Spinal cord (tissue), 10 donors: ENCODE data around the gene CCDC59. TPM values are rescaled to one million over a fixed set of nuclear protein-coding genes. Genes with fewer than 3 reads are reported as not detected.
A peak's percentile ranks its signal among the peaks of the same experiment; 100 is the strongest.
"Not testable (repeated sequence)": the region's sequence is repeated elsewhere in the genome, so short reads cannot be mapped to it uniquely, and the experiment has no call there.

ENCODE experiments used
- DNase-seq, 6 donors: peaks; one replicate each; pipeline versions ENCODE4 v3.0.0 to v3.0.0-alpha.2; 2013 to 2015; ENCODE audit warnings: low spot score in 6 of 6, low read depth in 4 of 6
- H3K27ac ChIP-seq: one replicate; pipeline ENCODE4 v1.5.1; 2013; ENCODE audit warnings: low read depth, low read length, control low read depth
- H3K27me3 ChIP-seq: one replicate; pipeline ENCODE4 v1.6.1; 2013; ENCODE audit warnings: low read length; ENCODE audit not compliant: control insufficient read depth, insufficient read depth
- H3K36me3 ChIP-seq: one replicate; pipeline ENCODE4 v1.6.1; 2013; ENCODE audit warnings: low read length; ENCODE audit not compliant: control insufficient read depth, insufficient read depth
- H3K4me1 ChIP-seq: one replicate; pipeline ENCODE4 v1.6.1; 2013; ENCODE audit warnings: low read length; ENCODE audit not compliant: control insufficient read depth, insufficient read depth
- H3K4me3 ChIP-seq: one replicate; pipeline ENCODE4 v1.5.1; 2013; ENCODE audit warnings: low read depth, low read length, control low read depth
- H3K9me3 ChIP-seq: one replicate; pipeline ENCODE4 v1.6.1; 2013; ENCODE audit warnings: low read length; ENCODE audit not compliant: control insufficient read depth, insufficient read depth
- WGBS: methylation state at CpG from one replicate; pipeline ENCODE4 v1.1.5; 2013; ENCODE audit warnings: missing lambda C conversion rate; ENCODE audit not compliant: insufficient coverage; 5-methylcytosine and 5-hydroxymethylcytosine counted together
- polyA plus RNA-seq, 2 donors: library from polyadenylated mRNA; unstranded; fragments of 120-200 nt; gene quantifications; one replicate each; pipeline ENCODE4 v1.2.1, GENCODE V29; 2013; ENCODE audit not compliant: insufficient read length in 2 of 2
- total RNA-seq, 2 donors: library from RNA; depleted of rRNA in 1 of 2; stranded (reverse); fragments of 120-200 nt in 1 of 2; fragments of >200 nt in 1 of 2; gene quantifications; one replicate each; pipeline versions ENCODE4 v1.2.3 to v1.2.4, GENCODE V29; 2013 to 2014
- donor health status: healthy.

The CCDC59 gene
- total and polyA plus RNA-seq, 4 donors, result 27.3 to 43.7 (median 32.1) TPM

- WGBS, result 100% methylated on average over 3 of the region's 4 CpGs
- peaks cover 4% of the 10 kb centered on the region for H3K4me1 ChIP-seq
Observed at GRCh38 chr12:82363990-82364389, 5.8 kb upstream of the CCDC59 start.

GRCh38 chr12:82361461-82361915 lies 3.3 kb upstream of the CCDC59 start:
- H3K4me3 ChIP-seq, result no peak overlapping the region
- H3K4me1 ChIP-seq, result peaks cover 4% of the 10 kb centered on the region
- H3K27ac ChIP-seq, result no peak overlapping the region
- H3K36me3 ChIP-seq, result peaks cover 6% of the 10 kb centered on the region
- WGBS, result 90% methylated on average over 22 of the region's 22 CpGs
- H3K9me3 ChIP-seq, result no peaks in the 10 kb centered on the region
- no peaks in the 10 kb centered on the region for H3K27me3 ChIP-seq
- DNase-seq, result no peak

More at GRCh38 chr12:82363990-82364389, 5.8 kb upstream of the CCDC59 start:
- no peaks in the 10 kb centered on the region for H3K9me3 ChIP-seq
- peaks cover 6% of the 10 kb centered on the region for H3K36me3 ChIP-seq
- H3K27me3 ChIP-seq, result no peaks in the 10 kb centered on the region
- no peak for DNase-seq
- no peak overlapping the region for H3K27ac ChIP-seq
- H3K4me3 ChIP-seq, result no peak overlapping the region

DNA sequence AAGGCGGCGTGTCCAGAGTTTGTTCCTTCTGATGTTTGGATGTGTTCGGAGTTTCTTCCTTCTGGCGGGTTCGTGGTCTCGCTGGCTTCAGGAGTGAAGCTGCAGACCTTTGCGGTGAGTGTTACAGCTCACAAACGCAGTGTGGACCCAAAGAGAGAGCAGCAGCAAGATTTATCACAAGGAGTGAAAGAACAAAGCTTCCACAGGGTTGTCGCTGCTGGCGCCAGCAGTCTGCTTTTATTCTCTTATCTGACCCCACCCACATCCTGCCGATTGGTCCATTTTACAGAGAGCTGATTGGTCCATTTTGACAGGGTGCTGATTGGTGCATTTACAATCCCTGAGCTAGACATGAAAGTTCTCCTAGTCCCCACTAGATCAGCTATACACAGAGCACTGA lies 2.6 kb upstream of the CCDC59 start:
- H3K4me3 ChIP-seq, H3K36me3 ChIP-seq, H3K27me3 ChIP-seq, DNase-seq, H3K4me1 ChIP-seq, H3K9me3 ChIP-seq, H3K27ac ChIP-seq: not testable (repeated sequence)
- WGBS, result 100% methylated on average over 11 of the region's 11 CpGs

DNA sequence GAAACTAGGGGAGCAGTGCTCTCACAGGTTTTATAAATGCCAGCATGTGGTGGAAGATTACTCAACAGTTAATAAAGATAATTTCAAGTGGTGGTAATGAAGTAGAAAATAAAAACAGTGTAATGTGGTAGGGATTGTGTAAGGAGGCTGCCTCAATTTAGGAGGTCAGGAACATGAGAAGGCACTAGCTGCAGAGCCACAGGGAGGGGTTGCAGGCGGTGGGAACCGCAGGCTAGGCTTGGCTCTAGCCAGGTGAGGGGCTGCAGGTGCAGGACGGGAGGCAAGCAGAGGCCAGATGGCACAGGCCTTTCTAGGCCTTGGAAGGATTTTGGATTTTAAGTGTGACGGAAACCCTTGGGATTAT lies 910 bp upstream of the CCDC59 start:
- 27% methylated on average over 3 of the region's 4 CpGs for WGBS
- Histone ChIP-seq H3K4me1 (peaks cover 4% of the 10 kb centered on the region), H3K4me3 (peak overlapping the region; percentile 100), H3K27ac (peak overlapping the region; percentile 100), H3K36me3 (peaks cover 6% of the 10 kb centered on the region), H3K9me3 (no peaks in the 10 kb centered on the region), H3K27me3 (no peaks in the 10 kb centered on the region)
- DNase-seq, result no peak

- WGBS, result 1% methylated on average over 7 of the region's 10 CpGs
- Histone ChIP-seq H3K27ac (peak overlapping the region; percentile 100), H3K27me3 (no peaks in the 10 kb centered on the region), H3K4me1 (peaks cover 4% of the 10 kb centered on the region), H3K36me3 (peaks cover 6% of the 10 kb centered on the region), H3K4me3 (peak overlapping the region; percentile 100), H3K9me3 (no peaks in the 10 kb centered on the region)
- DNase-seq, result no peak
Observed at GRCh38 chr12:82357845-82358199, 365 bp downstream of the CCDC59 start.

GRCh38 chr12:82357340-82357739 lies 847 bp downstream of the CCDC59 start:
- no peaks in the 10 kb centered on the region for H3K27me3 ChIP-seq
- no peak overlapping the region for H3K27ac ChIP-seq
- H3K4me3 ChIP-seq, result peak overlapping the region; percentile 100
- H3K9me3 ChIP-seq, result no peaks in the 10 kb centered on the region
- peaks cover 4% of the 10 kb centered on the region for H3K4me1 ChIP-seq
- no CpG with 5 or more reads among the region's 4 CpGs for WGBS
- no peak for DNase-seq
- peaks cover 6% of the 10 kb centered on the region for H3K36me3 ChIP-seq

DNA sequence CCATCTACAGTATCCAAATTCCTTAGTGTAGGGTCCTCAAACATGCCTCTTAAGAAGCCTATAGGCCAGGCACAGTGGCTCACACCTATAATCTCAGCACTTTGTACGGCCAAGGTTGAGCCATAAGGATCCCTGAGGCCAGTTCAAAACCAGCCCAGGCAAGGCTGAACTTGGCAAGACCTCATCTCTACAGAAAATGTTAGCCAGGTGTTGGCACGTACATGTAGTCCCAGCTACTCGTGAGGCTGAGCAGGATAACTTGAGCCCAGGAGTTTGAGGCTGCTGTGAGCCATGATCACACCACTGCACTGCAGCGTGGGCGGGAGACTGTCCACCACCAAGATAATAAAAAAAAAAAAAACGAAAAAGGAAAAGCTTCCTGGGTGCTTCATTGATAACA lies 6.8 kb downstream of the CCDC59 start:
- Histone ChIP-seq H3K4me3 (no peak overlapping the region), H3K36me3 (peaks cover 5% of the 10 kb centered on the region)
- 93% methylated on average over 6 of the region's 6 CpGs for WGBS

DNA sequence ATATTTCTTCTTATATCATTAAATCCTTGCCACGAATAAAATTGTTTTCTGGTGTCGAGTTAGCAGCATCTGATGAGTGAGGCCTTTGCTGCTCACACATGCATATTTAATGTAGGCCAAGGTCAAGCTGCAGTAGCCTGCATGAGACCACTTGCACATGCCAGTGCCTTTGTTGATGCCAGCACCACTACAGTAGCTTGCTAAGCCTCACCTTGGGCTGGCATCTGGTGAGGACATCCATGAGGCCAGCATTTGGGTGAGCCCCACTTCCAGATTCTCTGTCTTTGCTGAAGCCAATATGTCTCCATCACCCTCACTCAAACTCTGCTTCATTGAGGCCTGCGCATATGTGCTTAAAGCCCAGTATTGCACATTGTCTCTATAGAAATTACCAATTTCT lies 8.0 kb downstream of the CCDC59 start:
- H3K27me3 ChIP-seq, result no peaks in the 10 kb centered on the region
- H3K9me3 ChIP-seq, result no peaks in the 10 kb centered on the region
- peaks cover 5% of the 10 kb centered on the region for H3K36me3 ChIP-seq
- WGBS, result 98% methylated on average over 3 of the region's 3 CpGs
- DNase-seq, result no peak
- H3K4me1 ChIP-seq, result no peaks in the 10 kb centered on the region
- H3K27ac ChIP-seq, result no peak overlapping the region
- no peak overlapping the region for H3K4me3 ChIP-seq

More for the DNA sequence above, 6.8 kb downstream of the CCDC59 start:
- H3K27me3 ChIP-seq, result no peaks in the 10 kb centered on the region
- no peak overlapping the region for H3K27ac ChIP-seq
- no peaks in the 10 kb centered on the region for H3K4me1 ChIP-seq
- no peaks in the 10 kb centered on the region for H3K9me3 ChIP-seq
- no peak for DNase-seq

DNA sequence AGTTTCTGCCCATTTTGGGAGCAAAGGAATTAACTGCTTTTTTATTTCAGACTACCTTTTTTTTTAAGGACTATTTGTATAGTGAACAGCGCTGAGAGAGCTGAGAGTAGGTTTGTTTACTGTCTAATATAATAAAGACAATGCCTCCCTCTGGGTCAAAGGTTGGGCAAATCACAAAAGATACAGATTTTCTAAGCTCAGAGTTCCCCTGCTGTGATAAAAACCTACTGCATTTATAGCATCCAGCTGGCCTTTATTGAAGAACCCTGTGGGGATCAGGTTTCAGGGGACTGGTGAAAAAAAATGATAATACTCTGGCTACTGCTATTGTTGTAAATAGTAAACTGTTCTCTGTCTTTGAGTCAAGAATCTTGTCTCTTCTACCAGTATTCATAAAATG lies 28.7 kb downstream of the CCDC59 start:
- no peaks in the 10 kb centered on the region for H3K36me3 ChIP-seq

DNA sequence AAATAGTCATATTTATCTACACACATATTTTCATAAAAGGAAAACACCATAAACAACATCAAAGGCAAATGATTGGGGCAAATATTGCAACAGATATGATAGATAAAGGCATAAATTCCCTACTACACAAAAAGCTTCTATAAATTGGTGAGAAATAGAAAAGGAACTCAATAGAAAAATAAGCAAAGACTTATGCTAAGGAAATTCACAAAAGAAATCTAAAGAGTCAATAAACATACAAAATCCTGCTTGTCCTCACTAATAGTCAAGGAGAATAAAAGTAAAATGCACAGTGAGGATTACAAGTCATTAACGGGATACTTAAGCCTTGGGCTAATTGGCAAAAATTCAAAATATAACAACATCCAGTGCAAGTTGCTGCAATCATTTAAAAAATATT lies 30.3 kb downstream of the CCDC59 start:
- Histone ChIP-seq H3K27me3 (no peaks in the 10 kb centered on the region), H3K27ac (no peak overlapping the region), H3K4me1 (no peaks in the 10 kb centered on the region), H3K4me3 (no peak overlapping the region), H3K9me3 (no peaks in the 10 kb centered on the region), H3K36me3 (no peaks in the 10 kb centered on the region)
- no peak for DNase-seq
- WGBS, result no CpG with 5 or more reads among the region's 1 CpG

More for the DNA sequence above, 28.7 kb downstream of the CCDC59 start:
- WGBS, result no CpG with 5 or more reads among the region's 1 CpG
- Histone ChIP-seq H3K4me3 (no peak overlapping the region), H3K27ac (no peak overlapping the region), H3K27me3 (no peaks in the 10 kb centered on the region), H3K4me1 (no peaks in the 10 kb centered on the region), H3K9me3 (no peaks in the 10 kb centered on the region)
- DNase-seq, result no peak
